GM19395 (cell line): ENCODE results near the gene CENPU.
A peak's percentile ranks its signal among the peaks of the same experiment; 100 is the strongest.

ENCODE experiments used
- ATAC-seq: cut with Tn5 transposase; IDR thresholded peaks from one replicate; pipeline ENCODE4 v1.9.1; 2021; ENCODE audit warnings: mild to moderate bottlenecking, moderate library complexity; ENCODE audit not compliant: unreplicated experiment

The CENPU gene

GRCh38 chr4:184713887-184714286 lies 20.0 kb downstream of the CENPU start:
- no peak for ATAC-seq

- ATAC-seq: no peak
Measured at GRCh38 chr4:184712322-184712721, 21.6 kb downstream of the CENPU start.

- no peak for ATAC-seq
Measured at GRCh38 chr4:184706453-184706852, 27.4 kb downstream of the CENPU start.

GRCh38 chr4:184705692-184706091 lies 28.2 kb downstream of the CENPU start:
- ATAC-seq: peak; percentile 57

GRCh38 chr4:184702114-184702513 lies 31.8 kb downstream of the CENPU start:
- ATAC-seq: no peak

GRCh38 chr4:184699941-184700340 lies 34.0 kb downstream of the CENPU start:
- ATAC-seq: no peak

GRCh38 chr4:184697956-184698355 lies 35.9 kb downstream of the CENPU start:
- no peak for ATAC-seq

- no peak for ATAC-seq
Measured at GRCh38 chr4:184695178-184695896, 38.6 kb downstream of the CENPU start.

- ATAC-seq: no peak
Measured at GRCh38 chr4:184694412-184694956, 39.4 kb downstream of the CENPU start.

- no peak for ATAC-seq
Measured at GRCh38 chr4:184693056-184693455, 40.8 kb downstream of the CENPU start.

- ATAC-seq: no peak
Measured at GRCh38 chr4:184689681-184690080, 44.2 kb downstream of the CENPU start.

GRCh38 chr4:184688447-184688846 lies 45.4 kb downstream of the CENPU start:
- ATAC-seq: no peak

- ATAC-seq: no peak
Measured at GRCh38 chr4:184688005-184688404, 45.9 kb downstream of the CENPU start.

- ATAC-seq: no peak
Measured at GRCh38 chr4:184684491-184685189, 49.3 kb downstream of the CENPU start.

GRCh38 chr4:184681916-184682315 lies 52.0 kb downstream of the CENPU start:
- ATAC-seq: no peak

- ATAC-seq: no peak
Measured at GRCh38 chr4:184680698-184681097, 53.2 kb downstream of the CENPU start.

- ATAC-seq: no peak
Measured at GRCh38 chr4:184675821-184676492, 57.9 kb downstream of the CENPU start.

- no peak for ATAC-seq
Measured at GRCh38 chr4:184675018-184675417, 58.9 kb downstream of the CENPU start.

GRCh38 chr4:184674011-184674410 lies 59.9 kb downstream of the CENPU start:
- ATAC-seq: no peak

GRCh38 chr4:184672741-184673140 lies 61.2 kb downstream of the CENPU start:
- ATAC-seq: no peak

GRCh38 chr4:184671101-184671500 lies 62.8 kb downstream of the CENPU start:
- ATAC-seq: no peak

GRCh38 chr4:184669251-184669650 lies 64.6 kb downstream of the CENPU start:
- no peak for ATAC-seq
